PC-3 (cell line): ENCODE measurements around the gene PPP1R9B.

Source experiments
- CTCF ChIP-seq: fragments of 300-600 bp; sonication (generic); conservative IDR thresholded peaks from 2 replicates; pipeline ENCODE4 v1.5.1; 2017; ENCODE audit warnings: antibody characterized with exemption, low read depth, mild to moderate bottlenecking, low read length
- EZH2 ChIP-seq: fragments of 300-600 bp; sonication (generic); IDR thresholded peaks from one replicate; pipeline ENCODE4 v1.6.1; 2017; ENCODE audit warnings: antibody characterized with exemption, mild to moderate bottlenecking, low read length; ENCODE audit not compliant: unreplicated experiment
- EZH2phosphoT487 ChIP-seq: fragments of 300-600 bp; sonication (generic); IDR thresholded peaks from 2 replicates; pipeline ENCODE4 v1.6.1; 2018; ENCODE audit warnings: mild to moderate bottlenecking, antibody characterized with exemption, low read length, borderline replicate concordance

GRCh38 chr17:50088952-50089825 is 61.3 kb downstream of the PPP1R9B start:
- TF ChIP-seq CTCF (no peak), EZH2phosphoT487 (no peak), EZH2 (no peak)
